HG02588 (cell line): ENCODE measurements around the gene TNIK.

ENCODE experiments used
- ATAC-seq: cut with Tn5 transposase; IDR thresholded peaks from one replicate; pipeline ENCODE4 v1.9.1; 2021; ENCODE audit warnings: mild to moderate bottlenecking, moderate library complexity; ENCODE audit not compliant: unreplicated experiment

TNIK gene

DNA sequence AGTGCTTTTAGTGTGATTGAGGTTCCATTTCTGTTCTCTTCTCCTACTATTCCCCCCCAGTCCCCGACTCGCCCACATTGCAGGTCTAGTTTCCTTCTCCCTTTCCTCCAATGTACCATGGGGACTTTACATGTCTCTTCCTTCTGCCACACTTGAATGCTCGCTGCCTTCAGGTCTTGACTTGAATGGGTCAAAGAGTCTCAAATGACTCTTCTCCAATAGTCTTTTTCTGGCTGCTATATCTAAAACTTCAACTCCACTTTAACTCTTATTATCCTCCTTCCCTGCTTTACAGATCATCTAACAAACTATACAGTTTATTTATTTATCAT is 219.7 kb downstream of the TNIK start:
- ATAC-seq = no peak

- ATAC-seq = no peak
Measured at GRCh38 chr3:171239757-171240503, 220.3 kb downstream of the TNIK start.

- no peak for ATAC-seq
Measured at GRCh38 chr3:171237009-171237385, 223.2 kb downstream of the TNIK start.

DNA sequence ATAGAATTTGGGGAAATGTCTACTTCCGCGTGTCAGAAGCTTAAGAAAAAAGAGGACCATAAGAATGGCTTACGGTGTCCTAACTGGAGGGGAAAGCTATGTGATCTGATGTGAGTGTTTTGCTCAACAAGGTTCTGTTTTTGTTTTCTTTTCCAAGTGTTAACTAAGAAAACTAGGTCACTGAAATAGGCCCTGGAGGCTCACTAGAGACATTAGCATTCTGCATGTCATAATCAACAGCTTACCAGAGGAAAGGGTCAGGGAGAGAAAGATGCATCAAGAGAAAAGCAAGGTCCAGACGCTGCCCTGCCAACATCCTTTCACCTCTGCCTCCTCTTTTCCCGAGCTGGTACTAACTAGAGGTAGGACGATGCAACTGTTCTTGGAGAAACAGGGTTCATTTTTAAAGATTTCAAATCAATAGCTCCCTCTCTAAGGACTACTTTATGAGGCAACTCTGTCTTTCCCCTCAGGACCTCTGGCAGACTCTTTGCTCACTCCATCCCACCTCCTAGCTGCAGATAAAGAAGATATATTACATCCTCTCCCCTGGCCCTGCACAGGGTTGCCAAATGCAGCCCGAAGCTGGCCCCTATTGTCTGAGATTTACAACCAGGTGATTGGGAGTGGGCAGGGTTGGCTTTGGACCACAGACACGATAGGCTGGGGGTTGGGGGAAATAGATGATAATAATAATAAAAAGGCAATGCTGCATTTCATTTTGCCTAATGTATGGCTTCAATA is 223.8 kb downstream of the TNIK start:
- ATAC-seq = no peak

DNA sequence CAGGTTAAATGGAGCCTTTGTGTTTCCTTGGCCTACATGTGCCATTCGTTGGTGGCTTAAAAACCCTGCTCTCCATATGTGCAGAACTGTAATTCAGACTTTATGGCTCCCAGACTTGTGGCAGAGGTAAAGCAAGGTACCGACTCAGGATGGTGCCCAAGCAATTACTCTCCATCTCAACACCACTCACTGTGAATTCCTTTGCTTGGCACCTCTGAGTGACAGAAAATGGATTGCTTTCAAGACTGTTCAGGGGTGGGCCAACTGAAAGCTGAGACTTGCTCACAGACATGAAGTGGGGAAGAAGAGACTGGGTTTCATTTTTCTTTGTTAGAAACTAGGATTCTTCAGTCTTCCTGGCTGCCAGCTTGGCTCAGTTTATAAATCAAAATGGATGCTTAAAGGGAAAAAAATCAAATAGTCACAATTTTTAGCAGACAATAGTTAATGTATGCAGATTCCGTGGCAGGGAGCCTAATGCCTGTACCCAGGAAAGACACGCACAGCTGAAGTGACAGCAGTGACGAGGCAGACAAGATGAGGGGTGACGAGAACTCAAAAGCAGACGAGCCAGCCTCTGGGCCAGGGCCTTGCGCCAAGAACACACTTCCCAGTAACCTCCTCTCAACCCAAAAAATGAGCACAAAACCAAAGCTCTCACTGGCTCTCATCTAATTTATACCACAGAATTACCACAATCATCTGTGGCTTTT is 225.8 kb downstream of the TNIK start:
- no peak for ATAC-seq

GRCh38 chr3:171231361-171231760 is 228.8 kb downstream of the TNIK start:
- no peak for ATAC-seq

DNA sequence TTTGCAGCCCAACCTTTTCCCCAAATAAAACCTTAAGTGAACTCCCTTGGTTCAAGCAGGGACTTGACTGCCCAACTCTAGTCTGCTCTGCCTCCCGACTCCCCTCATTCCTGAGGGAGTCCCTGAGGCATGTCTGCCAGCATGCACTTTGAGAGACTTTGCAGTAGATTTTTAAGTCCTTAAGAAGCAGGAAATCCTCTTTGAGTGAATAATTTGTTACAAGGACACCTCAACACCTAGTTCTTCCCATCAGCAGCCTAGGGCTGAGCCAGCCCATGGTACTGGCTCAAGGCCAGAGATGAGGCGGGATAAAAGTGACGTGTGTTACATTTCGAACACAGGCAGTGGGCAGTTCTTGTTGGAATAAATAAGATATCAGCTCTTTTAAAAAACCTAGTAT is 229.3 kb downstream of the TNIK start:
- no peak for ATAC-seq

DNA sequence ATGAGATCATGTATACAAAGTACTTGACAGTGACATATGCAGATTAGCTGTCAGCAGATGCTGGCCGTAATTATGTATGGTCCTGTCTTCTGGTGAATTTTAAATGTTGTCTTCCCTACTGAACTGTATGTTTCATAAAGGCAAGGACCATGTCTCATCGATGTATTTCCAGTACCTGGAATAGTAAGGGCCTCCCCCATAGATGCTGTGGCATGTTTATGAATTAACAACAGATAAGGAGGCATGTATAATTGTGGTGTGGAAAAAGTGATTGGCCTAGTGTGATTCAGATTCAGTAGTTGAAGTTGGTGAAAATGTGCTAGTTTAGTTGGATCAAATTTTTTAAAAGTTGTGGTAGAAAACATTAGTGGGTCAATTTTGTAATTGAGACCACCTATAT is 231.0 kb downstream of the TNIK start:
- ATAC-seq = no peak

DNA sequence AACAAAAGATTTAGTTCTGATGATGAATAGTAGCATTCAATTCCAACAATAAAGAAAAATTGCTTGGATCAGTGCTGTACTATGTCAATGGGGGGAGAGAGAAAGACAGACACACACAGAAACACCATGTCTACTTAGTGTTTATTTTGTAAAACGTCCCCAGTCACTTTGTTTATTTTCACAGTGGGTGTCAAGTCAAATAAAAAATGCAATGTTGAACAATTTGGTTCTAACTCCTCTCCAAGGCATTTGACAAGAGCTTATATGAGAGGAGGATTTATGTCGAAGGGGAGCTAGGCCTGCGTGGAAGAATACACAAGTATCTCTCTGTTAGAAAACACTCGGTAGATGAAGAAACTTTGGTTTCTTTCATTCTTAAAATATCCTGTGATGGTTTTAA is 232.0 kb downstream of the TNIK start:
- ATAC-seq = no peak

DNA sequence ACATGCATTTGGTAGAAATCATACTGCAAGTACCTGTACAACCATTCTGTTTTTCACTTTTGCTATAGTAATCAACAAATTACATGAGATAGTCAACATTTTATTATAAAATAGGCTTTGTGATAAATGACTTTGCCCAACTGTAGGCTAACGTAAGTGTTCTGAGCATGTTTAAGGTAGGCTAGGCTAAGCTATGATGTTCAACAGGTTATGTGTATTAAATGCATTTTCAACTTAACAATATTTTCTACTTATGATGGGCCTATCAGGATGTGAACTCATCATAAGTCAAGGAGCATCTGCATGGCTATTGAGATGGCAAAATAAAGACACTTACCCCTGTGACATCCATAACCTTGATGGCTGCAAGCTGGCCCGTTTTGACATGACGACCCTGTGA is 232.4 kb downstream of the TNIK start:
- no peak for ATAC-seq

GRCh38 chr3:171227359-171227758 is 232.8 kb downstream of the TNIK start:
- ATAC-seq = no peak

GRCh38 chr3:171226794-171227193 is 233.4 kb downstream of the TNIK start:
- no peak for ATAC-seq

- no peak for ATAC-seq
Measured at GRCh38 chr3:171225708-171226107, 234.5 kb downstream of the TNIK start.

DNA sequence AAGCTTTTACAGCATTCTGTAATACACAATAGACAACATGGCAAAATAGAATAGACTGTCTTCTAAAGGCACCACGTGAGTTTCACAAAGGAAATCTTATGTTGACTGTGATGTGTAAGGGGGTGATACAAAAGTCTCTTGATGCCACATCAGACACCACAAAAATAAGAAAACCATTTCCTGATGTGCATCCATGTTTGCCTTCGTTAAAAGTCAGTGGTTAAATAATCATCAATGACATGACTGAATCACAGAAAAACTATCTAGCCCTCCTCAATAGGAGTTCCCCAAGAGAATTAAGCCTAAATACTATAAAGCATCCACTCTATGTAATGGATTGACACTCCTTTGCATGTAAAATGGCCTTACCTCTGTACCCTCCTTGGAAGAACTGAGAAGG is 235.0 kb downstream of the TNIK start:
- ATAC-seq = no peak

- ATAC-seq = no peak
Measured at GRCh38 chr3:171223396-171223795, 236.8 kb downstream of the TNIK start.

DNA sequence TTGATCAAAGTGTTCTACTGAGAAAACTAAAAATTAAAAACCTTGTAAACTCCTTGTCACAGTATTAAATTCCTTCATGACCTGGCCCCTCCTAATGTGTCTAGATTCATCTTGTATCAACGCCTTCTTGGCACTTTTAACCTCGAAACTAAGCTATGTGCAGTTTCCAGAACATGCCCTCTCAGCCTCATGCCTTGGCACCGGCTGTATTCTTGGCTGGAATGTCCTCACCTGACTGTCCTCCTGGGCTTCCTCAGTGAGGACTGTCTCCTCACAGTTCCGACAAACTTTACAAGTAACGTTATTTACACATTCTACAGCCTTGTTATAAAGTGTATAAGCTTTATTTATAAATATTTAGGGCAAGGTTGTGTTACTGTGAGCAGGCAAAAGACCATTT is 237.2 kb downstream of the TNIK start:
- no peak for ATAC-seq

DNA sequence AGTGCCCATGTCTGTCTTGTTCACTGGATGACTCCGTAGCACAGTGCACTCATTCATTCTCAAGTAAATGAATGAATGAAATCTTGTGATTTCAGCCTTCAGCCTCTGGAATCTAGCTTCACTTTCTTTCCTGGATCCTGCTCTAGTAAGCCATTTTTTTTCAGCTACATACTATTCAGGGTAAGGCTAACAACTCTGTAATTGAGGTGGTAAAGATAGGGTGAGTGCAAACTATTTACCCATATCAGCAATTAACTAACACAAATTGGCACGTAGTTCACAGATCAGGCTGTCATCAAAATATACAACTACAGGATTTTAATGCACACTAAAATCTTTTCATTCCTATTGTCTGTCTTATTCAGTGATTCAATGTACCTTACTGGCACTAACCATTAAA is 238.6 kb downstream of the TNIK start:
- no peak for ATAC-seq

- no peak for ATAC-seq
Measured at GRCh38 chr3:171221104-171221503, 239.1 kb downstream of the TNIK start.

DNA sequence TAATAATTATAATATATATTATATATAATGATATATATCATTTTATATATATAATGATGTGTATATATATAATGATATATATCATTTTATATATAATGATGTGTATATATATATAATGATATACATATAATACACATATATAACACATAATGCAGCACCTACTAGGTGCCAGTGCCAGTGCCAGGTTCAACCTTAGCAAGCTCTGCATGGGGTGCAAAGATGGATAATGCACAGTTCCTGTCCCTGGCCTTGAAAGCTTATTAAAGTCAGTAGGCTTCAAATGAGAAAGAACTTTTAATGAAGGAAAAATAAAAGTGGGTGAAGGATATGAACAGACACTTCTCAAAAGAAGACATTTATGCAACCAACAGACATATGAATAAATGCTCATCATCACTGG is 240.9 kb downstream of the TNIK start:
- no peak for ATAC-seq

DNA sequence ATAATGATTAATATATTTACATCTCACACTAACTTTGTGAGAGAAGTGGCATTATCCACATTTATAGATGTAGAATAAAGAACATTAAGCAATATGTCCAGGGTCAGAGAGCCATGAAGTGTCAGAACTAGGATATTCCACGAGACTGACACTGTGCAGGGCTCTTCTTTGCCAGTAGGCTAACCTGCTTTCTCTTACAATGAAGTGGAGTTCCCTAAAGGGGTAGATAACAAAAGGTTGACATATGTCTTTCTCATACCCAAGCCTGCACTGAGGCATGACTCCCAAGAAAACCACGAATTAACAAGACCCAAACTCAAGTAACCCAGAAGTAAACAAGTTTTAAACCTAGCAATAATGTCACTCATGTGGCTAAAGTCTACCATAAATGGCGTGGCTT is 242.1 kb downstream of the TNIK start:
- no peak for ATAC-seq

DNA sequence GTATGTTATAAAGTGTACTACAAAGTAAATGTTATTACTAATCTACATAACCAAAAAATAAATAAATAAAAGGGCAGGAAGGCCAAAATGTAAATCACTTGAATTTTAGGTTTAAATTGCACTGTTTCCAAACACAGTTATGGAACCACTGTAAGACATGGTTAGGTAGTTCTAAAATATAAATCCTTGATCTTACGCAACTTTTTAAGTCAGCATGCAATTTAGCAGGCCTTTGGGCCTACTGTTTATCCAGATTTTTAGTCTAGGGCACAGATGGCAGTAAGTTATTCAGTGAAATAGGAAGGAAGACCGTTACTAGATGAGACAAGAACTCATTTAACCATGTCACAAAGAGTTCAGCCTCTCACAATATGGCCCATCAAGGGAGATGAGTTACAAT is 246.3 kb downstream of the TNIK start:
- ATAC-seq = no peak

DNA sequence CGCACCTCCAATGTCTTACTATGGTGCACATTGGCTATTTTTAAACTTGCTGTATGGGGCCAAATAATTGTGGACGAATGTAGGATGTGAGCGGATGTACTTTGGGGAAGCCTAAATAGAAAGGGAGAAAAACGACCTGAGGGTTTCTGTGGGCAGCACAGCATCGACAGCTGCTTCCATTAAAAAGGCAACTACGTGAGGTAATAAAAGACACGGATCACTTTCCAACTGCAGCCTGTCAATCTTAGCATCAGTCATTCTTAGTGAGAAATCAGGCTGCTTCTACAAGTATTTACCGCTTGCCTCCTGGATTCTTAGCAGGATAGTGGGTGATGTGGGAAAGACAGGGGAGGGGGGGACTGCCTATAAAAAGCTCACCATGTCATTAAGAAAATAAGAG is 247.0 kb downstream of the TNIK start:
- ATAC-seq = no peak
